Pulmonary artery endothelial cell (primary cell): ENCODE results near the gene OR8B3. TPM values are rescaled to one million over a fixed set of nuclear protein-coding genes. Genes with fewer than 3 reads are reported as not detected.
"Not testable (repeated sequence)": the region's sequence is repeated elsewhere in the genome, so short reads cannot be mapped to it uniquely, and the experiment has no call there.

Source experiments
- DNase-seq: peaks from one replicate; pipeline ENCODE4 v3.0.0-alpha.2; 2011; ENCODE audit warnings: low read depth, low spot score
- total RNA-seq: library from RNA; depleted of rRNA; stranded (reverse); fragments of >200 nt; gene quantifications from 2 replicates; pipeline ENCODE4 v1.2.3, GENCODE V29; 2014

The OR8B3 gene
- total RNA-seq = not detected in 2 replicates

- DNase-seq = no peak
These were observed at the start of gene OR8B3 for GRCh38 chr11:124398924-124399323. Gene OR8B3, minus strand, starts transcription at chr11:124399024. Its CDS starts 1,673 bp downstream, at chr11:124397351.

- no peak for DNase-seq
These were observed 48.1 kb upstream of the OR8B3 start for GRCh38 chr11:124446916-124447315.

GRCh38 chr11:124445646-124446150 lies 46.9 kb upstream of the OR8B3 start, which contains the start of gene OR8B8:
Gene OR8B8, minus strand, starts transcription at chr11:124445696. Its CDS starts 4,611 bp downstream, at chr11:124441085.
- no peak for DNase-seq

GRCh38 chr11:124442847-124443246 lies 44.0 kb upstream of the OR8B3 start:
- no peak for DNase-seq

- no peak for DNase-seq
These were observed 43.6 kb upstream of the OR8B3 start for GRCh38 chr11:124442442-124442841.

- no peak for DNase-seq
These were observed 42.7 kb upstream of the OR8B3 start for GRCh38 chr11:124441519-124441918.

GRCh38 chr11:124441081-124441480 lies 42.3 kb upstream of the OR8B3 start:
- DNase-seq = no peak

- no peak for DNase-seq
These were observed 41.8 kb upstream of the OR8B3 start for GRCh38 chr11:124440608-124441007.

GRCh38 chr11:124434699-124435098 lies 35.9 kb upstream of the OR8B3 start:
- no peak for DNase-seq

GRCh38 chr11:124429599-124429998 lies 30.8 kb upstream of the OR8B3 start:
- DNase-seq = no peak

GRCh38 chr11:124424384-124424921 lies 25.6 kb upstream of the OR8B3 start, which contains the start of gene OR8B4:
Gene OR8B4, minus strand, starts transcription at chr11:124424871. Its CDS starts 0 bp downstream, at chr11:124424871.
- no peak for DNase-seq

- no peak for DNase-seq
These were observed 22.2 kb upstream of the OR8B3 start for GRCh38 chr11:124421043-124421442.

- peak; percentile 5 for DNase-seq
These were observed 16.6 kb upstream of the OR8B3 start for GRCh38 chr11:124415356-124415923.

- DNase-seq = no peak
These were observed 11.1 kb upstream of the OR8B3 start for GRCh38 chr11:124409906-124410305.

- no peak for DNase-seq
These were observed 6.8 kb upstream of the OR8B3 start for GRCh38 chr11:124405581-124405980.

GRCh38 chr11:124403186-124403585 lies 4.4 kb upstream of the OR8B3 start:
- not testable (repeated sequence) for DNase-seq

GRCh38 chr11:124402326-124402922 lies 3.6 kb upstream of the OR8B3 start:
- peak; percentile 36 for DNase-seq

GRCh38 chr11:124396847-124397246 lies 2.0 kb downstream of the OR8B3 start:
- DNase-seq = not testable (repeated sequence)

GRCh38 chr11:124394408-124394807 lies 4.4 kb downstream of the OR8B3 start:
- no peak for DNase-seq

- no peak for DNase-seq
These were observed 14.4 kb downstream of the OR8B3 start, which contains the start of gene OR8B2 for GRCh38 chr11:124384399-124384798. Gene OR8B2, minus strand, starts transcription at chr11:124384499. Its CDS starts 1,156 bp downstream, at chr11:124383343.

GRCh38 chr11:124382857-124383256 lies 16.0 kb downstream of the OR8B3 start:
- DNase-seq = not testable (repeated sequence)

- DNase-seq = no peak
These were observed 18.2 kb downstream of the OR8B3 start for GRCh38 chr11:124380585-124380984.
